Measurements from ENCODE around the gene ZNF654.
A peak's percentile ranks its signal among the peaks of the same experiment; 100 is the strongest.
"Not testable (repeated sequence)": the region's sequence is repeated elsewhere in the genome, so short reads cannot be mapped to it uniquely, and the experiment has no call there.

Gene ZNF654

DNA sequence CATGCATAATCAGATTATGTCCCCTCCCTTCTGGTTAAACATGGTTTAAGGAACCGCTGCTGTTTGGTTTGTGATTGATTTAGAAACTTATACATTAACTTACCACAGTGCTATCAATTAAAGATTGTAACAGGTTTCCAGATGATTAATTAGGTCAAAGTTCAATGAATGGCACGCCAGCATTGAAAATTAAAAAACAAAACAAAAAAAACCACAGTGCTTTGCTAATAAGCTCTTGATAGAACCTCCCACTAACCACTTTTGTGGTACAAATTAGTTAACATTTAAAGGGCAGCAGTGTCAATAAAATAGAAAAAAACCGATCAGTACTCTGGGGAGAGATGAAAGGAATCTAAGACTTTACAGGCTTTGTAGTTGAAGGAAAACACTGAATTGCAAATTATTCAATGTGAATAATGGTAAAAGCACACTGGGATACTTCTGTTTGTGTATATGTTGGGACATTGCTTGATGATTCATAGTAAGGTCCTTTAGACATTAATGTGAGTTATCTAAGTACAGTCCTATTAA lies 83.1 kb downstream of the ZNF654 start:
- DNase-seq (ENCODE audit: low read depth) = no peak

DNA sequence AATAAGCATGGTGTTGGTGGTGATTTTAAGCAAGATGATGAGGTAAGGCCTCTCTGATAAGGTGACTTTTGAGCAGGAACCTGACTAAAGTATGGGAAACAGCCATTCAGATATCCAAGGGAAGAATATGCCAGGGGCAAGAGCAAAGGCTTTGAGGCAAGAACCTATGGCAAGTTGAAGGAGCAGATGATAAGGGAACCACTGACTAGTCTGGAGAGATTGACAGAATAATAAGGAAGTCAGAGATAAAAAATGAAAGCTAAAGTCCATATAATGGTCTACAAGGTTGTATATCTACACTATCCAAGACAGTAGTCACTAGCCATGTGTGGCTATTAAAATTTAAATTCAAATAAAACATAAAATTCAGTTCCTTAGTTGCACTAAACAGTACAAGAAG lies 88.2 kb downstream of the ZNF654 start:
- no peak for DNase-seq (ENCODE audit: low read depth)

DNA sequence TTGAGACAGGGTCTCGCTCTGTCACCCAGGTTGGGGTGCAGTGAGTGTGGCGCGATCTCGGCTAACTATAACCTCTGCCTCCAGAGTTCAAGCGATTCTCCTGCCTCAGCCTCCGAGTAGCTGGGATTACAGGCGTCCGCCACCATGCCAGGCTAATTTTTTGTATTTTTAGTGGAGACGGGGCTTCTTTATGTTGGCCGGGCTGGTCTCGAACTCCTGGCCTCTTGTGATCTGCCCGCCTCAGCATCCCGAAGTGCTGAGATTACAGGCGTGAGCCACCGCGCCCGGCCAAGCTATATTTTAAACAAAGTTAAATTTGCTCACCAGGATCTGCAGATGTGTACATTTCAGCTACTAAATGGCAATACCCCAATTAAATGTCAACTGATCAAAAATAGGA lies 89.6 kb downstream of the ZNF654 start:
- DNase-seq (ENCODE audit: low read depth) = no peak

DNA sequence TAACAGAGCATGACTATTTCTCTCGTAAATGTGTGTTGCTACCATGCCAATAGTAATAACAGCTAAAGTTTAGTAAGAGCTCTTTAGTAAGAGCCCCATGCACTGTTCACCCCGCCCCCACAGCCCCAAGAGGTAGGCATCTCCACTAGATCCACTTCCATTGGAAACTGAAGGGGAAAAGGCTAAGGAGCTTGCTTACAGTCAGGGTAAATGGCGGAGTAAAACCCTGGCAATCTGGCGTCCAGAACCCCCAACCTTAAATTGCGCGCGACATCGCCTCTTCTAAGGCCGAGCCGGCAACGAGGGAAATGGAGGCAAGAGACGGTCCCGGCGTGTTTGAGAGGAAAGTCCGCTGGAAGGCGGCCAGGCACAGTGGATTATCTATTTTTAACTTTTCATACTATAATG lies 90.0 kb downstream of the ZNF654 start:
- no peak for DNase-seq (ENCODE audit: low read depth)

DNA sequence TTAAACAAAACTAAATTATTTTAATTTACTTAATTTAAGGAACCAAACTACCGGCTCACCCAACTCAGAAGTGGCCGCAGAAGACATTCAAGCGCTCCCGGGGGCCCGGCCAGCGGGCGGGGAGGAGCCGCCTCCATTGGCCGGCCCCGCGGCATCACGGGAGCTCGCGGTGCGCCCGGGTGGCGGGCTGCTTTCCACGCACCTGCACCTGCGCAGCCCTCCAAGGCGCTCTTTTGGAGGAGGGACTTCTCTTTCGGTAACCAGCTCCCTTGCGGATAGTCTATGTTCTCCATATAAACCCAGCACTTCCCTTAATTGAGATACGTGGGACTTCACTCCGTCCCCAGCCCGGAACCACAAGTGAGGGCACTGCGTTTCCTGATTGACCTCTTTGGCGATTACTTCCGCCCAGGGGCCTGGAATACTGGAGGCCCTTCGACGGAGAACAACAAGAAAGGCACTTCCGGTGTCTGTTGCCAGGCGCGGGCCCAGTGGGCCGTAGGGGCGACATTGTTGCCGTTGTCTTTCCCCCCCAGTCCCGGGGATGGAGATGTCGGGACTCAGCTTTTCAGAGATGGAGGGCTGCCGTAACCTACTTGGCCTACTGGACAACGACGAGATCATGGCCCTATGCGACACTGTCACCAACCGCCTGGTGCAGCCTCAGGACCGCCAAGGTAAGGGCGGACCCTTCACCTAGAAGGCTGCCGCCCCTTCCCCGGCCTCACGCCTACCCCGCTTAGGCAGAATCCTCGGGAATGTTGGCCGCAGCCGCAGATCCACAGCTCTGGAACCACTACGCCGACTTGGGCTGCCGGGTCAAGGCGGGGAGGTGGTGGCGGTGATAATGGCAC lies 90.7 kb downstream of the ZNF654 start, which contains the start of gene C3orf38:
Gene C3orf38 (plus strand): TSS at position 451 of the 854 bp plus-strand sequence. CDS start 94 bp downstream, at position 545.
- peak; percentile 74 for DNase-seq (ENCODE audit: low read depth)

DNA sequence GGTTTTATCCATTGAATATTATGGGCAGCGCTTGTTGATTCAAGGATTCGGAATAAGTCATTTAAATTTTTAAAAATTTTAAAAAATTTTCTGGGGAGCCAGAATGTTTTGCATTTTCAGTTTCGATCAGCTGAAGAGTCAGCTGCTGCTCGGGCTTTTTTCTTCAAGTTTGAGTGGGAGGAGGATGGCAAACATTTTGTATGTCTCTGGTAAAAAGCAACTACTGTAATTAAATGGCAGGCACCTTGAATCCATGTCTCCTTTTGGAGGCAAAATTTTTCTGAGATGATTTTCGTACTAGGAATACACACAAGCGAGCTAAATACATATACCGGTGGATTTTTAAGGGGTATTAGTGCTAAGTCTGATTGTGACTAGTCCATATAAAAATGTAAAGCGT lies 91.3 kb downstream of the ZNF654 start:
- DNase-seq (ENCODE audit: low read depth) = peak; percentile 10

DNA sequence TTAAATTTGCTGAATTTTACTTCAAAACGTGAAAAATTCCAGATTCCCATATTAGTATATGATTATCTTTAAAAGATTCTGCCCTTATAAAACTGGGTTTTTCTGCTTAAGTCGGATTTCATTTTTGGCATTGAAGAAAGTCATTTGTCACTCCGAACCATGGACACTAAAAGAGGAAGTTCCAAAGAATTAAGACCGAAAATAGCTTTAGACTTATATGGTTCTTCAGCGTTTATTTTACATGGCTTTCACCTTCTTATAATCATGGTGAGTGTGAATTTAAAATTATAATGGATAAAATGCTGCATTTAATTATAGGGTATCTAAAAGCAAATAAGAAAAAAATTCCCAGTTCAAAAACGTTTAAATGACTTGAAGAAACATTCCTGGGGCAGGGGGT lies 91.8 kb downstream of the ZNF654 start:
- DNase-seq (ENCODE audit: low read depth) = no peak

DNA sequence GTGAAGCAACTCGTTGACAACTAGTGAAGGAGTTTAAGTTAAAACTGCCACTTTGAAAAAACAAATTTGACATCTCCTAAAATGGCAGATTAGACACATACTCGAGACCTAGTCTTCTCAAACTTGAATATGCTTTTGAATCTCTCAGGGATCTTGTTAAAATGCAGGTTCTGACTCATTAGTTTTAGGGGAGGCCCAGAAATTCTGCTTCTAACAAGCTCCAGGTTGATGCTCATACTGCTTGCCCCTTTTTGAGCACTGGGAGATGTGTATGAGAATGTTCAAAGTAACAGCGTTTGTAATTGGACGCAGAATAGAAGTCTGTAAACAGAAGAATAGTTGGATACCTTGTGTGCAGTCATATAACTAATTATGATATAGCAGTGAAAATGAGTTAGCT lies 92.3 kb downstream of the ZNF654 start:
- DNase-seq (ENCODE audit: low read depth) = peak; percentile 1

DNA sequence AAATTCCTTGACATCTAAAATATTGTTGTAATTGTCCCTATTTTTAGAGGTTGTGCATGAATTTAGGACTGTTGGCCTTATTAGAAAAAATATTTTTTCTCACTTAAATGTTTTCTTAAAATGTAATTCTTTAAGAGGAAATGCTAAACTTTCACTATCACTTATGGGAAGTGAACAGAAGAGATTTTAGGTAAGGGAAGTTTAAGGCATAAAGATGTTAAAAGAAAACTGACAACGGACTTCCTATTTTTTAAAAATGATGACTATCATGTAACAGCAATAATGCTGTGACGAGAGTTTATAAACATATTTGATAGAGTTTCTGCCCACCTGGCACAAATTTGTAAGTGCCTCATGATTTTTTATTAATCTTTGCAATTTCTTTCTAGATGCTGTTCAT lies 93.8 kb downstream of the ZNF654 start:
- DNase-seq (ENCODE audit: low read depth) = no peak

DNA sequence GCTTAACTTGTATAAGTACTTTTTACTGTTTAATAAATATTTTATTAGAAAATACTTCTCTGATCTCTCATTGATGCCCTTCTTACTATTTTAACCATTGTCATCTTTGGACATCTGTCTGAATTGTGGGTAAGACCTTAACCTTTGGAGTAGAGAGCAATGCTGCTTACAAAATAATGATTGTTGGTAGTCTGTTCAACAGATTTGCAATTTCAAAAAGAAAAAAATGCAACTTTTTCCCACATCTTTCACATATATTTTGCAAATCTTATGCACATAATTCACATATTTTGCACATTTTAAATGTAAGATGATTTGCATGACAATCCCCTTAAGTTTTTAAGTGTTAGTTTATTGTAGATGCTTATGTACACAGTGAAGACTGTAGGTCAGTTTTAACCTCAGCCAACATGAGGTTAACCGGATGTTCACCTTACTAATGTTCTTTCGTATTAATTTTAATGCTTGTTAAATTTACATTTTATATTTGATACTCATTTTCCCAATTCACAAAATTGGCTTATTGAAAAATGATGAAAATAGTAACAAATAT lies 107.4 kb downstream of the ZNF654 start:
- DNase-seq (ENCODE audit: low read depth) = no peak

DNA sequence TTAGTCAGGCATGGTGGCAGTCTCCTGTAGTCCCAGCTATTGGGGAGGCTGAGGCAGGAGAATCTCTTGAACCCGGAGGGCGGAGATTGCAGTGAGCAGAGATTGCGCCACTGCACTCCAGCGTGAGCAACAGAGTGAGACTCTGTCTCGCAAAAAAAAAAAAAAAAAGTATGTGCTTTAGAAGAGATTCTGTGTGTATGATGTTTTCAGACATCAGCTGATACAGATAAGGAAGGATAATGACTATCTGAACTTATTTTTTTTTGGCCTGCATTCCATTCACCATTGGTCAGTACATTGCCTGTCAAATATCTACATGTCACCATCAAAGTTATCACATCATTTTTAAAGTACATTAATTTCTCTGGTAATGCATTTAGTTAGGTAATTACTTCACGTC lies 108.1 kb downstream of the ZNF654 start:
- DNase-seq (ENCODE audit: low read depth) = no peak

DNA sequence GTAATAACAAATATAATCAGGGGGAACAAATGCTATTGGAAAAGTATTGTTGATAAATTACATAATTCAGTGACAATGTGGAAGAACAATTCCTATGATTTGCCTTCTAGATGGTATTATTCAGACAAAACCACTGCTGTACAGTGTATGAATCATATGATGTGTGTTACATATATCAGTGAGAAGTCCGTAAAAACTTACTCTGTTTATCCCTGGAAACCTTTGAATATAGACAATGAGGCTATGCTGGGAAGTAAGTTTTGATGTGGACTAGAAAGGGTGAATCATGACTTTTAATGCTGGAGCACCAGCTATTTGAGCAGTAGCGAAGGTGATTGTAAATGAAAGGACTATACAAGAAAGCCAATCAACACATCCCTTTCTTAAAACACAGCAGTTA lies 108.6 kb downstream of the ZNF654 start:
- DNase-seq (ENCODE audit: low read depth) = no peak

DNA sequence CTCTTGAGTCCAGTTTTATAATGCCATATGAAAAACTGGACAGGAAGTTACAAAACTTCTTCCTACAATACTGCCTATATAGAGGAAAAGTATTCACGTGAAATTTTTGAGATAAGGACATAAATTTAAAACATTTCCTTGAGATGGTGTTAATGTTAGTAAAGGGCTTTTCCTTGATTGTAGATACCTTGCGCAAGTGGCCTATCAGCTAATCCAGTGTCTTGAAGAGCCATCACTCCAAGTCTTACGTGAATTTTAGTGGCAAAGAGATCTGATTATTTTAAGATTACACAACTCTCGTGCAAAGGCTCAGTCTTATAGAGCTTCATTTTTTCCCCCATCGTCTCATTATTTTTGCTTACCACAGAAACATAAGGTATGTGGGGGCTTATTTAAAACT lies 109.1 kb downstream of the ZNF654 start:
- DNase-seq (ENCODE audit: low read depth) = no peak

DNA sequence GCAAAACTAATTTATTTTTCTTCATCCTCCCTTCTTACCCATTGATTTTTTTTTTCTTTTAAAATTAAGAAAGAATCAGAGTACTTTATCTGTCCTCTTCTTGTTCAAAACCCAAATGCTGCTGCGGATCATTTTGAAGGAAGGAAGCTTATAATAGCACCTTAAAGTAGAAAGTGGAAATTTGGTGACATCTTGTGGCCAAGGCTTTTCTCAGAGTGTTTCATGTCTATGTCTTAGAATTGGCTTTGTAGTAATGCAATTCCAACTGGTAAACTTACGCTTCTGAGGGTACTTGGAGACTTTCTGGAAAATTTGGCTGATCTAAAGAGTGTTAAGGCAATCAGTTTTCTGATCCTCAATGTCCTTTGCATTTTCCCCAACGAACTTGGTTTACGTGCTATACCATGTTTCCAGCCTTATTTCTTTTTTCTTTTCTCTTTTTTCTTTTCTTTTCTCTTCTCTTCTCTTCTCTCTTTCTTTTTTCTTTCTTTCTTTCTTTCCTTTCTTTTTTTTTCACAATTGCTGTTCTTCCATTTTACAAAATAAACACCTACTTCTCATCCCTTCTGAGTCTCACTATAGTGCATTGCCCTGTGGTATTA lies 121.4 kb downstream of the ZNF654 start:
- DNase-seq (ENCODE audit: low read depth) = no peak

DNA sequence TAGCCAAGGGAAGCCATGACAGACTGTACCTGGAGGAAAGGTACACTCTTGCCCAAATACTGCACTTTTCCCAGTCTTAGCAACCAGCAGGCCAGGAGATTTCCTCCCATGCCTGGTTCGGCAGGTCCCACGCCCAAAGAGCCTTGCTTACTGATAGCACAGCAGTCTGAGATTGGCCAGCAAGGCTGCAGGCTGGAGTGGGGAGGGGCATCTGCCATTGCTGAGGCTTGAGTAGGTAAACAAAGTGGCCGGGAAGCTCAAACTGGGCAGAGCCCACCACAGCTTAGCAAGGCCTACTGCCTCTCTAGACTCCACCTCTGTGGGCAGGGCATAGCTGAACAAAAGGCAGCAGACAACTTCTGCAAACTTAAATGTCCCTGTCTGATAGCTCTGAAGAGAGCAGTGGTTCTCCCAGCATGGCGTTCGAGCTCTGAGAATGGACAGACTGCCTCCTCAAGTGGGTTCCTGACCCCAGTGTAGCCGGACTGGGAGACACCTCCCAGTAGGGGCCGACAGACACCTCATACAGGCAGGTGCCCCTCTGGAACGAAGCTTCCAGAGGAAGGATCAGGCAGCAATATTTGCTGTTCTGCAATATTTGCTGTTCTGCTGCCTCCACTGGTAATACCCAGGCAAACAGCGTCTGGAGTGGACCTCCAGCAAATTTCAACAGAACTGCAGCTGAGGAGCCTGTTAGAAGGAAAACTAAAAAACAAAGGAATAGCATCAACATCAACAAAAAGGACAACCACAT lies 123.3 kb downstream of the ZNF654 start:
- DNase-seq (ENCODE audit: low read depth) = not testable (repeated sequence)

DNA sequence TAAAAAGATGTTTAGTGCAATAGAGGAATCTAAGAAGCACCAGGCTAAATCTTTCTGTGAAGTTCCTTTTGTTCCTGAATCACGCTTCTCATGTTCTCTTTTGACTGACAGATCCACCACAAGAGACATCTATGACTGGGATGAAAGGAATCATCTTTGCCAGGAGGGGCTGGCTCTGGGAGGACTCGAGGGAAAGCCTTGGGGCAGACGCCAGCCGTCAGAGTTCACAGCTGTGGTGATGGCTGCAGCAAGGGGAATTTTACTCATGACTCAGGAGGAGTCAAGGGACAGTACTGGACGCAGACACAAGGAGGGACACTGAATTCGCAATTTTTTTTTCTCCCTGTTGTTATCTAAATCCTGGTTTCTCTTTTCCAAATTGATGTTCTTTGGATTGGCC lies 129.4 kb downstream of the ZNF654 start:
- no peak for DNase-seq (ENCODE audit: low read depth)

DNA sequence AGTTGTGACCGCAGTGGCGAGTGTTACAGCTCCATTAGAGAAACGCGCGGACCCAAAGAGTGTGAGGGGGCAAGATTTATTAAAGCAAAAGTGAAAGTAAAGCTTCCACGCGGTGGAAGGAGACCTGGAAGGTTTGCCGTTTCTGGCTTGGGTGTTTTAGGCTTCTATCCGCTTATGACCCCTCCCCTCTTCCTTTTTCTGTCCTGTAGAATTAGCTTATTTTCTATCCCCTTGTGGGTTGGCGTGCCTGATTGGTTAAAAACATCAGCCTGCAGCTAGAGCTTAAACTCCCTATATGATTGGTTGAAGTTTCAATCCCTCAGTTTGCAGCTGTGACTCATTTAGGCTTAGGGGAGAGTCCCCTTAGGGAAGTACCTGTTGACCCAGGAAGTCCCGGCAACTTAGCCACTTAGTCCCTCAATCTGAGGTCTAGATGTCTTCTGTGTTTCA lies 130.3 kb downstream of the ZNF654 start:
- no peak for DNase-seq (ENCODE audit: low read depth)

DNA sequence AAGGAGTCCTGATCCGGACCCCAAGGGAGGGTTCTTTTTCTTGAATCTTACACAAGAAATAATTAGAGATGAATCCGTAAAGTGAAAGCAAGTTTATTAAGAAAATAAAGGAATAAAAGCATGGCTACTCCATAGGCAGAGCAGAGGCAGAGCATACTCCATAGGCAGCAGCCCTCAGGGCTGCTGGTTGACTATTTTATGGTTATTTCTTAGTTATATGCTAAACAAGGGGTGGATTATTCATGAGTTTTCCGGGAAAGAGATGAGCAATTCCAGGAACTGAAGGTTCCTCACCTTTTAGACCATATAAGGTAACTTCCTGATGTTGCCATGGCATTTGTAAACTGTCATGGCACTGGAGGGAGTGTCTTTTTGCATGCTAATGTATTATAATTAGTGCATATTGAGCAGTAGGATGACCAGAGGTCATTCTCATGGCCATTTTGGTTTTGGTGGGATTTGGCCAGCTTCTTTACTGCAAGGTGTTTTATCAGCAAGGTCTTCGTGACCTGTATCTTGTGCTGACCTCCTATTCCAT lies 132.9 kb downstream of the ZNF654 start:
- no peak for DNase-seq (ENCODE audit: low read depth)

DNA sequence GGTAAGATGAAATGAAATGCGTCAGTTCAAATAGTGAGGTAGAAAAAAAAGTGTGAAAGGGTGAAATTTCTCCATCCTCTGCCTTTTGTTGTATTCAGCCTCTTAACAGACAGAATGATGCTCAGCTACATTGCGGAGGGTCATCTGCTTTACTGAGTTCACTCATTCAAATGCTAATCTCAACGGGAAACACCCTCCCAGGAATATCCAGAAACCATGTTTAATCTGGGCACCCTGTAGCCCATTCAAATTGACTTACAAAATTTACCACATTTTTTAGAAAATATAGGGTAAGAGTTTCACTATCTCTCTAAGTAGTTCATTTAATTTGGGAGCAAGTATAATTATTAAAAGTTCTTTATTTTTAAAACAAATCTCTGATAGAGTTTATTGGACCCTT lies 133.6 kb downstream of the ZNF654 start:
- DNase-seq (ENCODE audit: low read depth) = no peak
